Adrenal gland (tissue), 5 donors: ENCODE results near the gene VSIG1.

Experiments used
- POLR2A ChIP-seq, 2 donors: fragments of 450-650 bp; IDR thresholded peaks; one replicate each; pipeline ENCODE4 v1.6.1; 2017; ENCODE audit warnings: antibody characterized with exemption in 2 of 2, mild to moderate bottlenecking in 2 of 2, moderate library complexity in 1 of 2
- TF ChIP-seq, protein P1 (sequence below), 6 experiments: fragments of 450-650 bp in 4 of 6; fragments of 200-600 bp in 2 of 6; sonication (generic) in 1 of 6; IDR thresholded peaks; 1 replicate in 5 of 6; 2 replicates in 1 of 6; pipeline versions ENCODE4 v1.5.1 to v1.8.0; 2016 to 2021; ENCODE audit warnings: antibody characterized with exemption in 6 of 6, mild to moderate bottlenecking in 2 of 6, moderate library complexity in 1 of 6
- donor health status: DM: no; HTN: no; CAD: no.

DNA sequence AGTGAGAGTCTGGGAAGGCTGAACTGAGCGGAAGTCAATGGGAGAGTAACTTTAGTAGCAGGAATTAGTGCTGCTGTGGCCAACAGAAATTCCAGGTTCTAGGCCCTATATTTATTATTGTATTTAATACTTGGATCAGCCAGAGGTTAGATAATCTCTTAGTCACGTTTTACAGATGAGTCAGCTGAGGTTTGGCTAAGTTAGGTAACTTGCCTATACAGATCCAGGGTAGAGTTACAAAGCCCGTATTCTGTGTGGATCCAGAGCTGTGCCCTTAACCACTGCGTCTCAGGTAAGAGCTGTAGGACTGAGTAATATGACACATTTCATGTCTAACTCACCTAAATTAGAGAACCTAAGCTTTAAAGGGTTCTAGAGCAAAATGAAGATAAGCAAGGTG is 26.0 kb downstream of the VSIG1 start:
- TF ChIP-seq, protein P1, sequence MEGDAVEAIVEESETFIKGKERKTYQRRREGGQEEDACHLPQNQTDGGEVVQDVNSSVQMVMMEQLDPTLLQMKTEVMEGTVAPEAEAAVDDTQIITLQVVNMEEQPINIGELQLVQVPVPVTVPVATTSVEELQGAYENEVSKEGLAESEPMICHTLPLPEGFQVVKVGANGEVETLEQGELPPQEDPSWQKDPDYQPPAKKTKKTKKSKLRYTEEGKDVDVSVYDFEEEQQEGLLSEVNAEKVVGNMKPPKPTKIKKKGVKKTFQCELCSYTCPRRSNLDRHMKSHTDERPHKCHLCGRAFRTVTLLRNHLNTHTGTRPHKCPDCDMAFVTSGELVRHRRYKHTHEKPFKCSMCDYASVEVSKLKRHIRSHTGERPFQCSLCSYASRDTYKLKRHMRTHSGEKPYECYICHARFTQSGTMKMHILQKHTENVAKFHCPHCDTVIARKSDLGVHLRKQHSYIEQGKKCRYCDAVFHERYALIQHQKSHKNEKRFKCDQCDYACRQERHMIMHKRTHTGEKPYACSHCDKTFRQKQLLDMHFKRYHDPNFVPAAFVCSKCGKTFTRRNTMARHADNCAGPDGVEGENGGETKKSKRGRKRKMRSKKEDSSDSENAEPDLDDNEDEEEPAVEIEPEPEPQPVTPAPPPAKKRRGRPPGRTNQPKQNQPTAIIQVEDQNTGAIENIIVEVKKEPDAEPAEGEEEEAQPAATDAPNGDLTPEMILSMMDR (IDR thresholded peaks at IDR 0.05): no peak
- no peak for TF ChIP-seq POLR2A (IDR thresholded peaks at IDR 0.05)
